A673 (cell line): Measurements from ENCODE around the gene TUBA3D. TPM values are rescaled to one million over a fixed set of nuclear protein-coding genes. Genes with fewer than 3 reads are reported as not detected.
"Not testable (repeated sequence)": the region's sequence is repeated elsewhere in the genome, so short reads cannot be mapped to it uniquely, and the experiment has no call there.

Source experiments
- BruUV-seq: library from RNA; stranded (reverse); fragments of 400-500 nt; replicated peaks from 2 replicates; lab custom pipeline; 2021; lab: Mats Ljungman, UMichigan
- CTCF ChIA-PET: fragments of 300-600 bp; sonication (Branson Sonifier 250); formaldehyde crosslinking; loops from one replicate; lab custom pipeline; 2022; ENCODE audit warnings: antibody characterized with exemption; lab: Charles Lee
- POLR2A ChIA-PET: fragments of 300-600 bp; sonication (Branson Sonifier 250); formaldehyde crosslinking; loops from one replicate; lab custom pipeline; 2022; ENCODE audit warnings: antibody characterized with exemption; ENCODE audit not compliant: low non-redundant PET; lab: Charles Lee
- DNase-seq: peaks from one replicate; pipeline ENCODE4 v3.0.0-alpha.2; 2015; ENCODE audit warnings: low spot score
- H3K27ac ChIP-seq: fragments of 200-600 bp; sonication (generic); 2 replicates; pipeline ENCODE4 v1.5.1; 2016; ENCODE audit warnings: mixed run types, low read depth, mild to moderate bottlenecking, mixed read lengths, antibody characterized with exemption, low read length; ENCODE audit not compliant: poor library complexity, severe bottlenecking
- H3K27me3 ChIP-seq: fragments of 200-600 bp; sonication (generic); replicated peaks from 2 replicates; pipeline ENCODE4 v1.6.1; 2017; ENCODE audit warnings: mixed run types, low read depth, mild to moderate bottlenecking, mixed read lengths, antibody characterized with exemption, low read length; ENCODE audit not compliant: insufficient read depth, poor library complexity
- H3K36me3 ChIP-seq: fragments of 200-600 bp; sonication (generic); 2 replicates; pipeline ENCODE4 v1.6.1; 2016; ENCODE audit warnings: mixed run types, mild to moderate bottlenecking, mixed read lengths, antibody characterized with exemption, low read length; ENCODE audit not compliant: insufficient read depth, poor library complexity, severe bottlenecking
- H3K4me1 ChIP-seq: fragments of 200-600 bp; sonication (generic); 2 replicates; pipeline ENCODE4 v1.6.1; 2017; ENCODE audit warnings: mixed run types, mild to moderate bottlenecking, mixed read lengths, antibody characterized with exemption, low read length; ENCODE audit not compliant: insufficient read depth, poor library complexity, severe bottlenecking
- H3K4me3 ChIP-seq: fragments of 200-600 bp; sonication (generic); 2 replicates; pipeline ENCODE4 v1.5.1; 2016; ENCODE audit warnings: low read depth, mixed run types, mild to moderate bottlenecking, mixed read lengths, low read length; ENCODE audit not compliant: poor library complexity, severe bottlenecking
- H3K9me3 ChIP-seq: fragments of 200-600 bp; sonication (generic); 2 replicates; pipeline ENCODE4 v1.6.1; 2016; ENCODE audit warnings: mixed run types, low read depth, mild to moderate bottlenecking, mixed read lengths, antibody characterized with exemption, low read length; ENCODE audit not compliant: poor library complexity, severe bottlenecking
- CTCF ChIP-seq: fragments of 300-800, 200-600 bp; sonication (generic); conservative IDR thresholded peaks from 2 replicates; pipeline ENCODE4 v1.5.1; 2017; ENCODE audit warnings: low read depth, mild to moderate bottlenecking, antibody characterized with exemption, low read length, moderate library complexity, mixed read lengths
- EZH2 ChIP-seq: fragments of 200-600 bp; sonication (generic); IDR thresholded peaks from 2 replicates; pipeline ENCODE4 v1.6.1; 2017; ENCODE audit warnings: borderline replicate concordance, low read depth, mild to moderate bottlenecking, mixed read lengths, antibody characterized with exemption, low read length; ENCODE audit not compliant: poor library complexity, severe bottlenecking
- intact Hi-C: fragments of 100-400 bp; cut with micrococcal nuclease; formaldehyde crosslinking; loops from one replicate; pipeline ENCODE4 v1.10.0; 2022; ENCODE audit not compliant: unreplicated experiment
- total RNA-seq: library from RNA; stranded (reverse); gene quantifications from 2 replicates; pipeline ENCODE4 v1.2.3, GENCODE V29; 2021

Gene TUBA3D
- total RNA-seq, 1 experiment from 2014 or later = not detected

GRCh38 chr2:131444736-131445514, 31.0 kb upstream of the TUBA3D start:
- H3K4me1 ChIP-seq, DNase-seq, H3K27ac ChIP-seq, BruUV-seq, CTCF ChIA-PET, H3K9me3 ChIP-seq, POLR2A ChIA-PET, H3K27me3 ChIP-seq, H3K4me3 ChIP-seq, H3K36me3 ChIP-seq, intact Hi-C loops: not testable (repeated sequence)

- BruUV-seq = not testable (repeated sequence)
These were observed 30.5 kb upstream of the TUBA3D start for GRCh38 chr2:131445515-131445797.

GRCh38 chr2:131445896-131446295, 30.0 kb upstream of the TUBA3D start:
- BruUV-seq = no TSS peak
- Histone ChIP-seq H3K4me3 (no peak overlapping the region), H3K27me3 (no peaks in the 10 kb centered on the region), H3K9me3 (no peaks in the 10 kb centered on the region), H3K4me1 (no peaks in the 10 kb centered on the region), H3K36me3 (no peaks in the 10 kb centered on the region), H3K27ac (no peak overlapping the region)
- intact Hi-C loops = no loop called here
- POLR2A ChIA-PET = no interaction called here
- DNase-seq = no peak
- CTCF ChIA-PET = no interaction called here
- TF ChIP-seq EZH2 = no peak
- TF ChIP-seq CTCF = no peak

More at GRCh38 chr2:131445515-131445797, 30.5 kb upstream of the TUBA3D start:
- H3K36me3 ChIP-seq, H3K4me1 ChIP-seq, H3K9me3 ChIP-seq, H3K27me3 ChIP-seq, CTCF ChIA-PET, POLR2A ChIA-PET, H3K4me3 ChIP-seq, intact Hi-C loops, H3K27ac ChIP-seq, DNase-seq: not testable (repeated sequence)

GRCh38 chr2:131447981-131448380, 27.9 kb upstream of the TUBA3D start:
- BruUV-seq, POLR2A ChIA-PET: not testable (repeated sequence)

GRCh38 chr2:131451265-131451949, 24.5 kb upstream of the TUBA3D start:
- H3K9me3 ChIP-seq, DNase-seq, H3K36me3 ChIP-seq, BruUV-seq, H3K4me1 ChIP-seq, CTCF ChIA-PET, H3K27me3 ChIP-seq, POLR2A ChIA-PET, intact Hi-C loops, H3K4me3 ChIP-seq, H3K27ac ChIP-seq: not testable (repeated sequence)

More at GRCh38 chr2:131447981-131448380, 27.9 kb upstream of the TUBA3D start:
- H3K4me1 ChIP-seq, H3K36me3 ChIP-seq, intact Hi-C loops, CTCF ChIA-PET, H3K27me3 ChIP-seq, H3K27ac ChIP-seq, H3K4me3 ChIP-seq, DNase-seq, H3K9me3 ChIP-seq: not testable (repeated sequence)

GRCh38 chr2:131454914-131455313, 21.0 kb upstream of the TUBA3D start:
- H3K36me3 ChIP-seq, H3K4me3 ChIP-seq, intact Hi-C loops, POLR2A ChIA-PET, H3K4me1 ChIP-seq, H3K27ac ChIP-seq, BruUV-seq, DNase-seq, H3K9me3 ChIP-seq, CTCF ChIA-PET, H3K27me3 ChIP-seq: not testable (repeated sequence)
